Vagina (tissue), 2 donors: Measurements from ENCODE around the gene TOMM40L.

Experiments used
- POLR2A ChIP-seq, 2 donors: fragments of 450-650 bp; IDR thresholded peaks; one replicate each; pipeline ENCODE4 v1.6.1; 2017; ENCODE audit warnings: antibody characterized with exemption in 2 of 2, mild to moderate bottlenecking in 2 of 2, moderate library complexity in 2 of 2
- POLR2AphosphoS5 ChIP-seq, 2 donors: sonication (generic); formaldehyde crosslinking; IDR thresholded peaks; one replicate each; pipeline ENCODE4 v1.9.0; 2017; ENCODE audit warnings: antibody characterized with exemption in 2 of 2, mild to moderate bottlenecking in 2 of 2, low read depth in 1 of 2; ENCODE audit not compliant: insufficient read depth in 1 of 2
- TF ChIP-seq, protein P1 (sequence below), 3 experiments: fragments of 450-650 bp in 2 of 3; fragments of 200-600 bp in 1 of 3; sonication (generic) in 1 of 3; IDR thresholded peaks; one replicate each; pipeline ENCODE4 v1.5.1; 2017 to 2019; ENCODE audit warnings: antibody characterized with exemption in 3 of 3, mild to moderate bottlenecking in 2 of 3, moderate library complexity in 2 of 3

DNA sequence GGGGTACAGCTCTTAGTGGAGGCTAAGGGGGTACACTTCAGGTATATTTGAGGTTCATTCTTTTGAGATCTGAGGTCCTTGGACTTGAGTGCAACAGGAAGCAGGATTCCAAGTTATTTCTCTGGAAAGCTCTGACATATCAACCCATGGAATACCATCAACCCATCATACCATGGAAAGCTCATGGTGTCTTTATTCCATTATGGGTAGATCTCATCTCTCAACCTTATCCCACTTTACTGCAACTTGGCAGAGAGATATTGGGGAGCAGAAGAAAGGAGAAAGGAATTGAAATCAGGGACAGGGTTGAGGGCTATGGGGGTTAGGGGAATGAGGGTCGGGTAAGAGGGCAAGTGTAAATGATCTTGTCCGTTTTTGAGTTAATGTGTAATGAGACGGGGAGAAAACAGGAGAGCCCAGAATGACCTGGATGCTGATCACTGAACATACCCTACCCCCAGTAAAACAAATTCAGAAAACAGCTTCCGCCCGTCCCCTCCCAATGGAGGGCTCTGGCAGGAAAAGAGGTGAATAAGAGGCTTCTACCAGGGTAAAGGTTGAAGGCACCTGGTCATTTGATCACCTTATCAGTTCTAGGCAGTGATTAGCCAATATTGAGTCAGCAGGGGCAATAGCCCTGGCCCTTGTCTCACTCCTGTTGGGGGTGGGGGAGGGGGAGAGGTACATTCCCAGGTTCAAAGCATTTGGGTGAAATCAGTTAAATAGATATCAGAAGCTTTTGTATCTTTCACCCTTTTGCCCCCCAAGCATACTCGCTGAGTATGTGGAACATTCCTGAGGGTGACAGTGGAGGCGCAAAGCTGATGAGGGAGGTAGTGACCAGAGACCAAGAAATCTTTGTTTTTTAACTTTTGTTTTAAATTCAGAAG, 1.8 kb upstream of the TOMM40L start:
- TF ChIP-seq POLR2AphosphoS5 (IDR thresholded peaks at IDR 0.05; ENCODE audit: insufficient read depth in 1 of 2, low read depth in 1 of 2) (no peak), POLR2A (IDR thresholded peaks at IDR 0.05) (no peak)
- TF ChIP-seq, protein P1, sequence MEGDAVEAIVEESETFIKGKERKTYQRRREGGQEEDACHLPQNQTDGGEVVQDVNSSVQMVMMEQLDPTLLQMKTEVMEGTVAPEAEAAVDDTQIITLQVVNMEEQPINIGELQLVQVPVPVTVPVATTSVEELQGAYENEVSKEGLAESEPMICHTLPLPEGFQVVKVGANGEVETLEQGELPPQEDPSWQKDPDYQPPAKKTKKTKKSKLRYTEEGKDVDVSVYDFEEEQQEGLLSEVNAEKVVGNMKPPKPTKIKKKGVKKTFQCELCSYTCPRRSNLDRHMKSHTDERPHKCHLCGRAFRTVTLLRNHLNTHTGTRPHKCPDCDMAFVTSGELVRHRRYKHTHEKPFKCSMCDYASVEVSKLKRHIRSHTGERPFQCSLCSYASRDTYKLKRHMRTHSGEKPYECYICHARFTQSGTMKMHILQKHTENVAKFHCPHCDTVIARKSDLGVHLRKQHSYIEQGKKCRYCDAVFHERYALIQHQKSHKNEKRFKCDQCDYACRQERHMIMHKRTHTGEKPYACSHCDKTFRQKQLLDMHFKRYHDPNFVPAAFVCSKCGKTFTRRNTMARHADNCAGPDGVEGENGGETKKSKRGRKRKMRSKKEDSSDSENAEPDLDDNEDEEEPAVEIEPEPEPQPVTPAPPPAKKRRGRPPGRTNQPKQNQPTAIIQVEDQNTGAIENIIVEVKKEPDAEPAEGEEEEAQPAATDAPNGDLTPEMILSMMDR (IDR thresholded peaks at IDR 0.05): no peak
